H1 (cell line): ENCODE measurements around the gene CENPB. TPM values are rescaled to one million over a fixed set of nuclear protein-coding genes. Genes with fewer than 3 reads are reported as not detected.

Source experiments
- CTCF ChIA-PET: fragments of 300-600 bp; sonication (Branson Sonifier 250); formaldehyde crosslinking; loops from one replicate; lab custom pipeline; 2021; ENCODE audit not compliant: partially characterized antibody; lab: Charles Lee
- POLR2A ChIA-PET: fragments of 300-600 bp; sonication (Branson Sonifier 250); formaldehyde crosslinking; loops from one replicate; lab custom pipeline; 2021; ENCODE audit warnings: inconsistent platforms; ENCODE audit not compliant: partially characterized antibody; lab: Charles Lee
- DNase-seq, 2 experiments: peaks; one replicate each; pipeline versions ENCODE4 v3.0.0 to v3.0.0-alpha.2; 2010 to 2022; ENCODE audit warnings: low spot score in 2 of 2, low read depth in 1 of 2, mixed read lengths in 1 of 2
- FAIRE-seq: peaks from 2 replicates; lab custom pipeline; 2011; peaks lifted over from hg19 to GRCh38; lab: Jason Lieb, UNC
- H2AFZ ChIP-seq: 2 replicates; pipeline ENCODE4 v1.8.1; 2012; ENCODE audit warnings: low read length, inconsistent platforms
- H2AK5ac ChIP-seq: 2 replicates; pipeline ENCODE4 v1.6.1; 2013; ENCODE audit warnings: low read depth, low read length
- H2BK120ac ChIP-seq: replicated peaks from 2 replicates; pipeline ENCODE3; 2013; ENCODE audit warnings: low read depth, low read length, inconsistent platforms
- H2BK12ac ChIP-seq: 2 replicates; pipeline ENCODE4 v1.6.1; 2013; ENCODE audit warnings: low read depth, low read length
- H2BK15ac ChIP-seq: 2 replicates; pipeline ENCODE4 v1.6.1; 2013; ENCODE audit warnings: low read length
- H2BK20ac ChIP-seq: 2 replicates; pipeline ENCODE4 v1.6.1; 2013; ENCODE audit warnings: low read length
- H2BK5ac ChIP-seq: 2 replicates; pipeline ENCODE4 v1.6.1; 2013; ENCODE audit warnings: low read depth, low read length
- H3K14ac ChIP-seq: 2 replicates; pipeline ENCODE4 v1.6.1; 2013; ENCODE audit warnings: inconsistent platforms; ENCODE audit not compliant: insufficient read length
- H3K18ac ChIP-seq: 2 replicates; pipeline ENCODE4 v1.6.1; 2013; ENCODE audit warnings: low read length; ENCODE audit errors: extremely low read depth
- H3K23ac ChIP-seq: 2 replicates; pipeline ENCODE4 v1.6.1; 2013; ENCODE audit warnings: inconsistent platforms; ENCODE audit not compliant: insufficient read length
- H3K23me2 ChIP-seq: 2 replicates; pipeline ENCODE4 v1.6.1; 2013; ENCODE audit warnings: low read depth, low read length
- H3K27ac ChIP-seq: 2 replicates; pipeline ENCODE4 v1.6.1; 2011; ENCODE audit warnings: low read depth, low read length, inconsistent platforms
- H3K27me3 ChIP-seq, 4 experiments: replicated peaks in 1 of 4; 1 replicate in 1 of 4; 2 replicates in 3 of 4; pipeline versions ENCODE4 v1.6.1 to v1.8.1; 2011 to 2013; ENCODE audit warnings: low read length in 3 of 4, mild to moderate bottlenecking in 3 of 4, inconsistent platforms in 2 of 4, mixed read lengths in 2 of 4, moderate library complexity in 1 of 4; ENCODE audit not compliant: control insufficient read depth in 3 of 4, insufficient read depth in 3 of 4; ENCODE audit errors: extremely low read depth in 1 of 4
- H3K36me3 ChIP-seq, 4 experiments: 2 replicates each; pipeline versions ENCODE4 v1.6.1 to v1.8.1; 2011 to 2013; ENCODE audit warnings: mild to moderate bottlenecking in 4 of 4, low read length in 3 of 4, moderate library complexity in 2 of 4, control low read depth in 1 of 4, inconsistent platforms in 1 of 4; ENCODE audit not compliant: insufficient read depth in 4 of 4, control insufficient read depth in 2 of 4
- H3K4ac ChIP-seq: replicated peaks from 2 replicates; pipeline ENCODE3; 2013; ENCODE audit warnings: low read length, low read depth, mixed read lengths, inconsistent platforms; ENCODE audit not compliant: insufficient read length
- H3K4me1 ChIP-seq, 4 experiments: replicated peaks in 1 of 4; 1 replicate in 1 of 4; 2 replicates in 3 of 4; pipeline versions ENCODE4 v1.6.1 to v1.8.1; 2011 to 2013; ENCODE audit warnings: low read length in 3 of 4, inconsistent platforms in 2 of 4, mixed read lengths in 1 of 4; ENCODE audit not compliant: insufficient read depth in 4 of 4, control insufficient read depth in 3 of 4
- H3K4me2 ChIP-seq, 2 experiments: 2 replicates each; pipeline versions ENCODE4 v1.6.1 to v1.8.1; 2011 to 2013; ENCODE audit warnings: low read depth in 2 of 2, low read length in 2 of 2, control low read depth in 1 of 2, inconsistent platforms in 1 of 2, mild to moderate bottlenecking in 1 of 2; ENCODE audit not compliant: insufficient read depth in 1 of 2
- H3K4me3 ChIP-seq, 4 experiments: fragments of 200-600, 300-600 bp in 1 of 4; sonication (generic), shearing (Covaris generic), sonication (Bioruptor Twin) in 1 of 4; 2 replicates each; pipeline versions ENCODE4 v1.5.1 to v1.8.1; 2011 to 2016; ENCODE audit warnings: low read length in 4 of 4, low read depth in 3 of 4, control low read depth in 2 of 4, inconsistent platforms in 2 of 4, mild to moderate bottlenecking in 2 of 4, mixed read lengths in 1 of 4, moderate library complexity in 1 of 4; ENCODE audit not compliant: insufficient read depth in 2 of 4; ENCODE audit errors: extremely low read depth in 1 of 4
- H3K56ac ChIP-seq: replicated peaks from 2 replicates; pipeline ENCODE3; 2013; ENCODE audit warnings: low read depth, mild to moderate bottlenecking, mixed read lengths, low read length, inconsistent platforms; ENCODE audit not compliant: insufficient read length
- H3K79me1 ChIP-seq: 2 replicates; pipeline ENCODE4 v1.6.1; 2013; ENCODE audit warnings: low read depth, low read length, control low read depth
- H3K79me2 ChIP-seq, 2 experiments: 2 replicates each; pipeline versions ENCODE4 v1.6.1 to v1.8.1; 2012 to 2013; ENCODE audit warnings: low read length in 2 of 2, mild to moderate bottlenecking in 2 of 2, inconsistent platforms in 1 of 2; ENCODE audit not compliant: insufficient read depth in 2 of 2, control insufficient read depth in 1 of 2
- H3K9ac ChIP-seq, 4 experiments: replicated peaks in 1 of 4; 1 replicate in 1 of 4; 2 replicates in 3 of 4; pipeline versions ENCODE4 v1.6.1 to v1.8.1; 2011 to 2013; ENCODE audit warnings: low read depth in 3 of 4, low read length in 3 of 4, control low read depth in 2 of 4, mild to moderate bottlenecking in 2 of 4, moderate library complexity in 2 of 4, inconsistent platforms in 1 of 4; ENCODE audit errors: extremely low read depth in 1 of 4
- H3K9me3 ChIP-seq, 2 experiments: 2 replicates each; pipeline versions ENCODE4 v1.6.1 to v1.8.1; 2012 to 2013; ENCODE audit warnings: mild to moderate bottlenecking in 2 of 2, moderate library complexity in 2 of 2, control low read depth in 1 of 2, inconsistent platforms in 1 of 2, low read depth in 1 of 2, low read length in 1 of 2, mixed read lengths in 1 of 2; ENCODE audit not compliant: insufficient read depth in 2 of 2
- H4K20me1 ChIP-seq, 2 experiments: replicated peaks in 1 of 2; 2 replicates each; pipeline versions ENCODE3 to v1.8.1; 2011 to 2013; ENCODE audit warnings: inconsistent platforms in 2 of 2, low read length in 2 of 2, mild to moderate bottlenecking in 1 of 2; ENCODE audit not compliant: insufficient read depth in 2 of 2, control insufficient read depth in 1 of 2
- H4K5ac ChIP-seq: 2 replicates; pipeline ENCODE4 v1.6.1; 2013; ENCODE audit warnings: low read length, low read depth, mixed read lengths, inconsistent platforms; ENCODE audit not compliant: insufficient read length
- H4K8ac ChIP-seq: 2 replicates; pipeline ENCODE4 v1.8.0; 2013; ENCODE audit warnings: mild to moderate bottlenecking, moderate library complexity, low read length, inconsistent platforms; ENCODE audit not compliant: insufficient read depth; ENCODE audit errors: extremely low read depth
- H4K91ac ChIP-seq: replicated peaks from 2 replicates; pipeline ENCODE3; 2013; ENCODE audit warnings: low read length, mixed read lengths, inconsistent platforms; ENCODE audit not compliant: insufficient read length
- BCL11A ChIP-seq, 2 experiments: IDR thresholded peaks; one replicate each; pipeline ENCODE4 v1.6.1; 2011; ENCODE audit warnings: low read depth in 2 of 2, low read length in 2 of 2, mild to moderate bottlenecking in 2 of 2
- BRCA1 ChIP-seq: IDR thresholded peaks from 2 replicates; pipeline ENCODE4 v1.6.1; 2012; ENCODE audit warnings: low read depth, low read length, improper control_type of control experiment
- CBX5 ChIP-seq: fragments of 300-800, 300-1000 bp; sonication (generic); IDR thresholded peaks from 2 replicates; pipeline ENCODE4 v1.7.1; 2016; ENCODE audit warnings: antibody characterized with exemption, low read length, low read depth
- CBX8 ChIP-seq: fragments of 300-800, 300-1000 bp; sonication (generic); IDR thresholded peaks from 2 replicates; pipeline ENCODE4 v1.7.1; 2016; ENCODE audit warnings: low read depth, low read length, borderline replicate concordance
- CHD1 ChIP-seq: IDR thresholded peaks from 2 replicates; pipeline ENCODE4 v1.6.1; 2012; ENCODE audit warnings: low read depth, low read length, improper control_type of control experiment
- CTBP2 ChIP-seq: IDR thresholded peaks from 2 replicates; pipeline ENCODE4 v1.7.0; 2011; ENCODE audit warnings: borderline replicate concordance, mild to moderate bottlenecking, moderate library complexity, mixed read lengths, low read length; ENCODE audit not compliant: insufficient read depth, insufficient read length
- EZH2 ChIP-seq: fragments of 200-600 bp; sonication (generic); IDR thresholded peaks from 2 replicates; pipeline ENCODE4 v1.7.1; 2012; ENCODE audit warnings: low read depth, mild to moderate bottlenecking, moderate library complexity, low read length, inconsistent platforms; ENCODE audit not compliant: severe bottlenecking
- JUND ChIP-seq: IDR thresholded peaks from 2 replicates; pipeline ENCODE4 v1.6.1; 2011; ENCODE audit warnings: mild to moderate bottlenecking, improper control_type of control experiment, low read length
- RBBP5 ChIP-seq: IDR thresholded peaks from 2 replicates; pipeline ENCODE4 v1.7.1; 2012; ENCODE audit warnings: low read depth, mild to moderate bottlenecking, inconsistent platforms, low read length, moderate library complexity, borderline replicate concordance
- RFX5 ChIP-seq: IDR thresholded peaks from 2 replicates; pipeline ENCODE4 v1.6.1; 2011; ENCODE audit warnings: low read depth, low read length, improper control_type of control experiment, borderline replicate concordance
- SIX5 ChIP-seq: IDR thresholded peaks from 2 replicates; pipeline ENCODE4 v1.6.1; 2011; ENCODE audit warnings: mild to moderate bottlenecking, low read depth, low read length
- SP1 ChIP-seq: IDR thresholded peaks from 2 replicates; pipeline ENCODE4 v1.6.1; 2011; ENCODE audit warnings: low read depth, low read length
- SP4 ChIP-seq: IDR thresholded peaks from 2 replicates; pipeline ENCODE4 v1.6.1; 2012; ENCODE audit warnings: low read length, inconsistent platforms
- TAF1 ChIP-seq: IDR thresholded peaks from 2 replicates; pipeline ENCODE4 v1.6.1; 2011; ENCODE audit warnings: mild to moderate bottlenecking, low read depth, low read length
- WGBS, 2 experiments: shearing (Covaris generic) in 1 of 2; methylation state at CpG; one replicate each; pipeline versions ENCODE4 v1.1.6 to v1.1.7; 2013 to 2015; ENCODE audit warnings: low lambda C conversion rate in 2 of 2, mixed read lengths in 2 of 2, inconsistent platforms in 1 of 2, low coverage in 1 of 2, missing lambda C conversion rate in 1 of 2; ENCODE audit not compliant: insufficient replicate concordance in 2 of 2, insufficient coverage in 1 of 2, insufficient read length in 1 of 2; ENCODE audit errors: extremely low coverage in 1 of 2, missing lambda C conversion rate in 1 of 2; 5-methylcytosine and 5-hydroxymethylcytosine counted together
- polyA plus RNA-seq, 7 experiments: library from polyadenylated mRNA; depleted of rRNA in 3 of 7; stranded (reverse) in 5 of 7; unstranded in 2 of 7; fragments of >200 nt in 5 of 7; fragments of 200-250 nt in 2 of 7; gene quantifications; 1 replicate in 5 of 7; 2 replicates in 1 of 7; 4 replicates in 1 of 7; pipeline versions ENCODE4 v1.2.1 to v1.2.3, GENCODE V29; 2011 to 2013; ENCODE audit warnings: missing spikeins in 2 of 7, mixed read lengths in 2 of 7
- total RNA-seq: library from RNA; stranded (reverse); fragmentation: NEBNext Ultra II Directional; extraction: Animal tissue kit (Norgen Biotek cat#: 25700); gene quantifications from 2 replicates; pipeline ENCODE4 v1.2.1, GENCODE V29; 2021
- TF ChIP-seq, protein P1 (sequence below): IDR thresholded peaks from 2 replicates; pipeline ENCODE4 v1.6.1; 2012; ENCODE audit warnings: inconsistent platforms

CENPB gene
- total and polyA plus RNA-seq, 2 of the 8 experiments (the other 6 are each of a cell fraction or from before 2014, with no cell fraction given) = 17.7 to 51.6 TPM

DNA sequence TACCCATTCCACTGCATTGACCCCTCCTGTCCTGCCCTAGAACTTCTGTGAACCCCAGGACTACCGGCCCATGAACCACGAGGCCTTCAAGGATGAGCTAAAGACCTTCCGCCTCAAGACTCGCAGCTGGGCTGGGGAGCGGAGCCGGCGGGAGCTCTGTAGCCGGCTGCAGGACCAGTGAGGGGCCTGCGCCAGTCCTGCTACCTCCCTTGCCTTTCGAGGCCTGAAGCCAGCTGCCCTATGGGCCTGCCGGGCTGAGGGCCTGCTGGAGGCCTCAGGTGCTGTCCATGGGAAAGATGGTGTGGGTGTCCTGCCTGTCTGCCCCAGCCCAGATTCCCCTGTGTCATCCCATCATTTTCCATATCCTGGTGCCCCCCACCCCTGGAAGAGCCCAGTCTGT is 18.2 kb upstream of the CENPB start:
- Histone ChIP-seq H3K4me1 (peaks cover 10 to 28% (median 20%) of the 10 kb centered on the region in 4 experiments), H3K4me2 (no peak overlapping the region), H3K27me3 (no peaks in the 10 kb centered on the region), H3K56ac (no peak overlapping the region), H3K4ac (no peak overlapping the region), H2AK5ac (no peak overlapping the region), H2BK20ac (no peak overlapping the region), H2BK12ac (no peak overlapping the region), H3K79me2 (no peaks in the 10 kb centered on the region), H2AFZ (no peak overlapping the region), H3K18ac (no peak overlapping the region), H2BK15ac (no peak overlapping the region), H2BK5ac (no peak overlapping the region), H3K23me2 (no peaks in the 10 kb centered on the region), H4K20me1 (peaks cover 3% of the 10 kb centered on the region in 2 experiments), H3K4me3 (no peak overlapping the region), H3K23ac (no peak overlapping the region), H2BK120ac (no peak overlapping the region), H3K14ac (no peak overlapping the region), H3K9ac (no peak overlapping the region), H3K79me1 (no peaks in the 10 kb centered on the region; the same call in 1 of the 2 replicates), H3K36me3 (peaks cover 4 to 35% (median 30%) of the 10 kb centered on the region in 4 experiments), H4K91ac (no peak overlapping the region), H4K8ac (no peak overlapping the region; the same call in 1 of the 2 replicates), H3K9me3 (no peaks in the 10 kb centered on the region), H4K5ac (no peak overlapping the region), H3K27ac (no peak overlapping the region; the same call in 1 of the 2 replicates)
- FAIRE-seq = no peak
- 92% methylated on average over 2 of the region's 11 CpGs; no CpG with 5 or more reads in 1 of the 2 experiments for WGBS, 2 experiments
- ChIA-PET CTCF (interaction anchor here (0.5 to 1.3 kb wide), 3 partner anchors 10 to 267 kb away, joined by 3 read pairs; no protein-coding TSS in a partner anchor), POLR2A (interaction anchor here (0.7 to 2.1 kb wide), 3 partner anchors 14 to 61 kb away, joined by 3 to 9 read pairs (median 3); partner anchors contain the start of gene AP5S1)
- no peak for DNase-seq
- TF ChIP-seq CHD1 = no peak
- no peak for TF ChIP-seq EZH2
- no peak for TF ChIP-seq TAF1
- TF ChIP-seq CBX5 = no peak
- no peak for TF ChIP-seq SIX5
- no peak for TF ChIP-seq BRCA1
- no peak for TF ChIP-seq SP1
- TF ChIP-seq, protein P1, sequence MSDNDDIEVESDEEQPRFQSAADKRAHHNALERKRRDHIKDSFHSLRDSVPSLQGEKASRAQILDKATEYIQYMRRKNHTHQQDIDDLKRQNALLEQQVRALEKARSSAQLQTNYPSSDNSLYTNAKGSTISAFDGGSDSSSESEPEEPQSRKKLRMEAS = no peak
- TF ChIP-seq CBX8 = no peak
- no peak for TF ChIP-seq JUND
- TF ChIP-seq RFX5 = no peak
- no peak for TF ChIP-seq RBBP5
- no peak for TF ChIP-seq CTBP2
- TF ChIP-seq SP4 = no peak
- TF ChIP-seq BCL11A (IDR thresholded peaks at IDR 0.05; ENCODE audit: low read depth in 2 of 2, low read length in 2 of 2) = no peak
